ENCODE measurements around the gene RHBDD1.
"Not testable (repeated sequence)": the region's sequence is repeated elsewhere in the genome, so short reads cannot be mapped to it uniquely, and the experiment has no call there.

The RHBDD1 gene

GRCh38 chr2:226843001-226843400, 7.1 kb downstream of the RHBDD1 start:
- not testable (repeated sequence) for H3K9me3 ChIP-seq (ENCODE audit: control insufficient read depth, low read length); H3K4me1 ChIP-seq (ENCODE audit: control insufficient read depth, insufficient read depth, low read length); H3K27me3 ChIP-seq (ENCODE audit: control insufficient read depth, insufficient read depth, low read length, poor library complexity, severe bottlenecking); H3K36me3 ChIP-seq (ENCODE audit: control insufficient read depth, insufficient read depth, low read length); H3K27ac ChIP-seq (ENCODE audit: insufficient read depth, low read depth, low read length, poor library complexity, severe bottlenecking); H3K4me3 ChIP-seq (ENCODE audit: insufficient read depth, low read depth, low read length)
- WGBS, 2 experiments = 100% methylated on average over 1 of the region's 1 CpG

- no peak overlapping the region for H3K27ac ChIP-seq (ENCODE audit: insufficient read depth, low read depth, low read length, poor library complexity, severe bottlenecking)
- H3K4me1 ChIP-seq (ENCODE audit: control insufficient read depth, insufficient read depth, low read length) = no peaks in the 10 kb centered on the region
- H3K27me3 ChIP-seq (ENCODE audit: control insufficient read depth, insufficient read depth, low read length, poor library complexity, severe bottlenecking) = no peaks in the 10 kb centered on the region
- 97% methylated on average over 3 of the region's 3 CpGs for WGBS, 2 experiments
- no peaks in the 10 kb centered on the region for H3K9me3 ChIP-seq (ENCODE audit: control insufficient read depth, low read length)
- H3K36me3 ChIP-seq (ENCODE audit: control insufficient read depth, insufficient read depth, low read length) = no peaks in the 10 kb centered on the region
- H3K4me3 ChIP-seq (ENCODE audit: insufficient read depth, low read depth, low read length) = no peak overlapping the region
Measured at GRCh38 chr2:226845386-226846116, 9.7 kb downstream of the RHBDD1 start.

- Histone ChIP-seq H3K27me3 (ENCODE audit: control insufficient read depth, insufficient read depth, low read length, poor library complexity, severe bottlenecking) (no peaks in the 10 kb centered on the region), H3K4me1 (ENCODE audit: control insufficient read depth, insufficient read depth, low read length) (no peaks in the 10 kb centered on the region), H3K36me3 (ENCODE audit: control insufficient read depth, insufficient read depth, low read length) (no peaks in the 10 kb centered on the region), H3K4me3 (ENCODE audit: insufficient read depth, low read depth, low read length) (no peak overlapping the region), H3K9me3 (ENCODE audit: control insufficient read depth, low read length) (no peaks in the 10 kb centered on the region), H3K27ac (ENCODE audit: insufficient read depth, low read depth, low read length, poor library complexity, severe bottlenecking) (no peak overlapping the region)
- 96 to 100% methylated on average over 1 of the region's 1 CpG for WGBS, 2 experiments
Measured at GRCh38 chr2:226847090-226847489, 11.2 kb downstream of the RHBDD1 start.

- Histone ChIP-seq H3K4me3 (ENCODE audit: insufficient read depth, low read depth, low read length) (no peak overlapping the region), H3K9me3 (ENCODE audit: control insufficient read depth, low read length) (no peaks in the 10 kb centered on the region), H3K36me3 (ENCODE audit: control insufficient read depth, insufficient read depth, low read length) (no peaks in the 10 kb centered on the region), H3K4me1 (ENCODE audit: control insufficient read depth, insufficient read depth, low read length) (no peaks in the 10 kb centered on the region), H3K27me3 (ENCODE audit: control insufficient read depth, insufficient read depth, low read length, poor library complexity, severe bottlenecking) (no peaks in the 10 kb centered on the region), H3K27ac (ENCODE audit: insufficient read depth, low read depth, low read length, poor library complexity, severe bottlenecking) (no peak overlapping the region)
- WGBS, 2 experiments = 94 to 97% methylated on average over 2 of the region's 2 CpGs
Measured at GRCh38 chr2:226847511-226847910, 11.7 kb downstream of the RHBDD1 start.

- Histone ChIP-seq H3K4me3 (ENCODE audit: insufficient read depth, low read depth, low read length) (no peak overlapping the region), H3K27ac (ENCODE audit: insufficient read depth, low read depth, low read length, poor library complexity, severe bottlenecking) (no peak overlapping the region), H3K9me3 (ENCODE audit: control insufficient read depth, low read length) (no peaks in the 10 kb centered on the region), H3K36me3 (ENCODE audit: control insufficient read depth, insufficient read depth, low read length) (no peaks in the 10 kb centered on the region), H3K27me3 (ENCODE audit: control insufficient read depth, insufficient read depth, low read length, poor library complexity, severe bottlenecking) (no peaks in the 10 kb centered on the region), H3K4me1 (ENCODE audit: control insufficient read depth, insufficient read depth, low read length) (no peaks in the 10 kb centered on the region)
- WGBS, 2 experiments = 90% methylated on average over 2 of the region's 2 CpGs
Measured at GRCh38 chr2:226849349-226849748, 13.5 kb downstream of the RHBDD1 start.

GRCh38 chr2:226850024-226850423, 14.2 kb downstream of the RHBDD1 start:
- Histone ChIP-seq H3K36me3 (ENCODE audit: control insufficient read depth, insufficient read depth, low read length) (no peaks in the 10 kb centered on the region), H3K27ac (ENCODE audit: insufficient read depth, low read depth, low read length, poor library complexity, severe bottlenecking) (no peak overlapping the region), H3K9me3 (ENCODE audit: control insufficient read depth, low read length) (no peaks in the 10 kb centered on the region), H3K4me1 (ENCODE audit: control insufficient read depth, insufficient read depth, low read length) (no peaks in the 10 kb centered on the region), H3K4me3 (ENCODE audit: insufficient read depth, low read depth, low read length) (no peak overlapping the region), H3K27me3 (ENCODE audit: control insufficient read depth, insufficient read depth, low read length, poor library complexity, severe bottlenecking) (no peaks in the 10 kb centered on the region)
- WGBS, 2 experiments = 92% methylated on average over 5 of the region's 5 CpGs

GRCh38 chr2:226855787-226856186, 19.9 kb downstream of the RHBDD1 start:
- 100% methylated on average over 1 of the region's 2 CpGs; no CpG with 5 or more reads in 1 of the 2 experiments for WGBS, 2 experiments
- Histone ChIP-seq H3K27me3 (ENCODE audit: control insufficient read depth, insufficient read depth, low read length, poor library complexity, severe bottlenecking) (no peaks in the 10 kb centered on the region), H3K4me3 (ENCODE audit: insufficient read depth, low read depth, low read length) (no peak overlapping the region), H3K27ac (ENCODE audit: insufficient read depth, low read depth, low read length, poor library complexity, severe bottlenecking) (no peak overlapping the region), H3K4me1 (ENCODE audit: control insufficient read depth, insufficient read depth, low read length) (no peaks in the 10 kb centered on the region), H3K9me3 (ENCODE audit: control insufficient read depth, low read length) (no peaks in the 10 kb centered on the region), H3K36me3 (ENCODE audit: control insufficient read depth, insufficient read depth, low read length) (no peaks in the 10 kb centered on the region)

- Histone ChIP-seq H3K9me3 (ENCODE audit: control insufficient read depth, low read length) (no peaks in the 10 kb centered on the region), H3K4me1 (ENCODE audit: control insufficient read depth, insufficient read depth, low read length) (peaks cover 10% of the 10 kb centered on the region), H3K36me3 (ENCODE audit: control insufficient read depth, insufficient read depth, low read length) (no peaks in the 10 kb centered on the region), H3K27ac (ENCODE audit: insufficient read depth, low read depth, low read length, poor library complexity, severe bottlenecking) (no peak overlapping the region), H3K27me3 (ENCODE audit: control insufficient read depth, insufficient read depth, low read length, poor library complexity, severe bottlenecking) (no peaks in the 10 kb centered on the region), H3K4me3 (ENCODE audit: insufficient read depth, low read depth, low read length) (no peak overlapping the region)
Measured at GRCh38 chr2:226860087-226860486, 24.2 kb downstream of the RHBDD1 start.

- WGBS, 2 experiments = 80 to 90% methylated on average over 2 of the region's 2 CpGs
- Histone ChIP-seq H3K27me3 (ENCODE audit: control insufficient read depth, insufficient read depth, low read length, poor library complexity, severe bottlenecking) (no peaks in the 10 kb centered on the region), H3K36me3 (ENCODE audit: control insufficient read depth, insufficient read depth, low read length) (peaks cover 4% of the 10 kb centered on the region), H3K4me3 (ENCODE audit: insufficient read depth, low read depth, low read length) (no peak overlapping the region), H3K9me3 (ENCODE audit: control insufficient read depth, low read length) (no peaks in the 10 kb centered on the region), H3K27ac (ENCODE audit: insufficient read depth, low read depth, low read length, poor library complexity, severe bottlenecking) (no peak overlapping the region), H3K4me1 (ENCODE audit: control insufficient read depth, insufficient read depth, low read length) (peaks cover 15% of the 10 kb centered on the region)
Measured at GRCh38 chr2:226862623-226863022, 26.8 kb downstream of the RHBDD1 start.

GRCh38 chr2:226865273-226865672, 29.4 kb downstream of the RHBDD1 start:
- Histone ChIP-seq H3K4me1 (ENCODE audit: control insufficient read depth, insufficient read depth, low read length) (peaks cover 23% of the 10 kb centered on the region), H3K9me3 (ENCODE audit: control insufficient read depth, low read length) (no peaks in the 10 kb centered on the region), H3K4me3 (ENCODE audit: insufficient read depth, low read depth, low read length) (no peak overlapping the region), H3K27me3 (ENCODE audit: control insufficient read depth, insufficient read depth, low read length, poor library complexity, severe bottlenecking) (no peaks in the 10 kb centered on the region), H3K27ac (ENCODE audit: insufficient read depth, low read depth, low read length, poor library complexity, severe bottlenecking) (no peak overlapping the region), H3K36me3 (ENCODE audit: control insufficient read depth, insufficient read depth, low read length) (peaks cover 4% of the 10 kb centered on the region)
- 58 to 66% methylated on average over 1 of the region's 1 CpG for WGBS, 2 experiments

GRCh38 chr2:226865710-226866109, 29.9 kb downstream of the RHBDD1 start:
- peaks cover 23% of the 10 kb centered on the region for H3K4me1 ChIP-seq (ENCODE audit: control insufficient read depth, insufficient read depth, low read length)
- H3K36me3 ChIP-seq (ENCODE audit: control insufficient read depth, insufficient read depth, low read length) = peaks cover 4% of the 10 kb centered on the region
- no peaks in the 10 kb centered on the region for H3K9me3 ChIP-seq (ENCODE audit: control insufficient read depth, low read length)
- H3K27me3 ChIP-seq (ENCODE audit: control insufficient read depth, insufficient read depth, low read length, poor library complexity, severe bottlenecking) = no peaks in the 10 kb centered on the region
- 86 to 87% methylated on average over 6 of the region's 6 CpGs for WGBS, 2 experiments
- no peak overlapping the region for H3K27ac ChIP-seq (ENCODE audit: insufficient read depth, low read depth, low read length, poor library complexity, severe bottlenecking)
- H3K4me3 ChIP-seq (ENCODE audit: insufficient read depth, low read depth, low read length) = no peak overlapping the region
